GM12891 (cell line): ENCODE results near the gene AMIGO3.
A peak's percentile ranks its signal among the peaks of the same experiment; 100 is the strongest.

ENCODE experiments used
- POLR2A ChIP-seq: IDR thresholded peaks from 2 replicates; pipeline ENCODE4 v1.6.1; 2011; ENCODE audit warnings: low read depth, low read length, control low read depth
- POLR2AphosphoS5 ChIP-seq: IDR thresholded peaks from 2 replicates; pipeline ENCODE4 v1.6.1; 2011; ENCODE audit warnings: low read depth, low read length, control low read depth
- TAF1 ChIP-seq: IDR thresholded peaks from 2 replicates; pipeline ENCODE4 v1.6.1; 2011; ENCODE audit warnings: low read depth, low read length, control low read depth

- no peak for TF ChIP-seq POLR2A
- no peak for TF ChIP-seq TAF1
- 0 out of 2 replicates have a peak, but pooled peaks have one; percentile 15 for TF ChIP-seq POLR2AphosphoS5
Observed at GRCh38 chr3:49680493-49681231, 38.8 kb downstream of the AMIGO3 start.
